Measurements from ENCODE around the gene SPTB.

DNA sequence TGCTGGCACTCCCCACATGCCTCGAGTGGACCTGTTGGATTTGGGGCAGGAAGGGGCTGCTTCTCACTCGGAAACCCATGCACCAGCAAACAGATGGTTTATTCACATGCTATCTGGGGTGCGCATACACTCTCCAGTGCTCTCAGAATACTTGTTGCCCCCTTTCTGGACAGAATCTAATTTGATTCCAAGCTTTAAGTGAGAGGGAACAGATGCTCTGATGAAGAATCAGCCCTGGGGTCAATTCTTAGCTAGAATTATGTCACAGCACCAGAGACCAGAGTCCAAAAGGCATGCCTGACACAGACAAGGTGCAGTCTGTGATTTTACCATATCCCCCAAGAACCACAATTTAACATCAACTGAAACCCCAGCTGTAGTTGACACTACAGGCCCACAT, 83.8 kb downstream of the SPTB start:
- TF ChIP-seq, protein P1, sequence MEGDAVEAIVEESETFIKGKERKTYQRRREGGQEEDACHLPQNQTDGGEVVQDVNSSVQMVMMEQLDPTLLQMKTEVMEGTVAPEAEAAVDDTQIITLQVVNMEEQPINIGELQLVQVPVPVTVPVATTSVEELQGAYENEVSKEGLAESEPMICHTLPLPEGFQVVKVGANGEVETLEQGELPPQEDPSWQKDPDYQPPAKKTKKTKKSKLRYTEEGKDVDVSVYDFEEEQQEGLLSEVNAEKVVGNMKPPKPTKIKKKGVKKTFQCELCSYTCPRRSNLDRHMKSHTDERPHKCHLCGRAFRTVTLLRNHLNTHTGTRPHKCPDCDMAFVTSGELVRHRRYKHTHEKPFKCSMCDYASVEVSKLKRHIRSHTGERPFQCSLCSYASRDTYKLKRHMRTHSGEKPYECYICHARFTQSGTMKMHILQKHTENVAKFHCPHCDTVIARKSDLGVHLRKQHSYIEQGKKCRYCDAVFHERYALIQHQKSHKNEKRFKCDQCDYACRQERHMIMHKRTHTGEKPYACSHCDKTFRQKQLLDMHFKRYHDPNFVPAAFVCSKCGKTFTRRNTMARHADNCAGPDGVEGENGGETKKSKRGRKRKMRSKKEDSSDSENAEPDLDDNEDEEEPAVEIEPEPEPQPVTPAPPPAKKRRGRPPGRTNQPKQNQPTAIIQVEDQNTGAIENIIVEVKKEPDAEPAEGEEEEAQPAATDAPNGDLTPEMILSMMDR (tag by site-specific recombination; IDR thresholded peaks at IDR 0.05): no peak
- TF ChIP-seq ZNF530 (tag by site-specific recombination; IDR thresholded peaks at IDR 0.05; ENCODE audit: low read depth) (no peak), ZNF221 (tag by site-specific recombination; IDR thresholded peaks at IDR 0.05; ENCODE audit: borderline replicate concordance) (no peak), YY1 (tag by site-specific recombination; IDR thresholded peaks at IDR 0.05) (no peak), TCF7L2 (IDR thresholded peaks at IDR 0.05; ENCODE audit: borderline replicate concordance, low read depth, low read length) (no peak), ZNF133 (tag by site-specific recombination; IDR thresholded peaks at IDR 0.05) (no peak), ZNF521 (tag by site-specific recombination; IDR thresholded peaks at IDR 0.05) (no peak), ZNF777 (tag by site-specific recombination; IDR thresholded peaks at IDR 0.05; ENCODE audit: borderline replicate concordance) (no peak), GFI1B (tag by site-specific recombination; IDR thresholded peaks at IDR 0.05) (no peak)
- TF ChIP-seq, protein P2, sequence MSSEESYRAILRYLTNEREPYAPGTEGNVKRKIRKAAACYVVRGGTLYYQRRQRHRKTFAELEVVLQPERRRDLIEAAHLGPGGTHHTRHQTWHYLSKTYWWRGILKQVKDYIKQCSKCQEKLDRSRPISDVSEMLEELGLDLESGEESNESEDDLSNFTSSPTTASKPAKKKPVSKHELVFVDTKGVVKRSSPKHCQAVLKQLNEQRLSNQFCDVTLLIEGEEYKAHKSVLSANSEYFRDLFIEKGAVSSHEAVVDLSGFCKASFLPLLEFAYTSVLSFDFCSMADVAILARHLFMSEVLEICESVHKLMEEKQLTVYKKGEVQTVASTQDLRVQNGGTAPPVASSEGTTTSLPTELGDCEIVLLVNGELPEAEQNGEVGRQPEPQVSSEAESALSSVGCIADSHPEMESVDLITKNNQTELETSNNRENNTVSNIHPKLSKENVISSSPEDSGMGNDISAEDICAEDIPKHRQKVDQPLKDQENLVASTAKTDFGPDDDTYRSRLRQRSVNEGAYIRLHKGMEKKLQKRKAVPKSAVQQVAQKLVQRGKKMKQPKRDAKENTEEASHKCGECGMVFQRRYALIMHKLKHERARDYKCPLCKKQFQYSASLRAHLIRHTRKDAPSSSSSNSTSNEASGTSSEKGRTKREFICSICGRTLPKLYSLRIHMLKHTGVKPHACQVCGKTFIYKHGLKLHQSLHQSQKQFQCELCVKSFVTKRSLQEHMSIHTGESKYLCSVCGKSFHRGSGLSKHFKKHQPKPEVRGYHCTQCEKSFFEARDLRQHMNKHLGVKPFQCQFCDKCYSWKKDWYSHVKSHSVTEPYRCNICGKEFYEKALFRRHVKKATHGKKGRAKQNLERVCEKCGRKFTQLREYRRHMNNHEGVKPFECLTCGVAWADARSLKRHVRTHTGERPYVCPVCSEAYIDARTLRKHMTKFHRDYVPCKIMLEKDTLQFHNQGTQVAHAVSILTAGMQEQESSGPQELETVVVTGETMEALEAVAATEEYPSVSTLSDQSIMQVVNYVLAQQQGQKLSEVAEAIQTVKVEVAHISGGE (tag by site-specific recombination; conservative IDR thresholded peaks at IDR 0.05; ENCODE audit: low read depth): no peak
- TF ChIP-seq, protein P3, sequence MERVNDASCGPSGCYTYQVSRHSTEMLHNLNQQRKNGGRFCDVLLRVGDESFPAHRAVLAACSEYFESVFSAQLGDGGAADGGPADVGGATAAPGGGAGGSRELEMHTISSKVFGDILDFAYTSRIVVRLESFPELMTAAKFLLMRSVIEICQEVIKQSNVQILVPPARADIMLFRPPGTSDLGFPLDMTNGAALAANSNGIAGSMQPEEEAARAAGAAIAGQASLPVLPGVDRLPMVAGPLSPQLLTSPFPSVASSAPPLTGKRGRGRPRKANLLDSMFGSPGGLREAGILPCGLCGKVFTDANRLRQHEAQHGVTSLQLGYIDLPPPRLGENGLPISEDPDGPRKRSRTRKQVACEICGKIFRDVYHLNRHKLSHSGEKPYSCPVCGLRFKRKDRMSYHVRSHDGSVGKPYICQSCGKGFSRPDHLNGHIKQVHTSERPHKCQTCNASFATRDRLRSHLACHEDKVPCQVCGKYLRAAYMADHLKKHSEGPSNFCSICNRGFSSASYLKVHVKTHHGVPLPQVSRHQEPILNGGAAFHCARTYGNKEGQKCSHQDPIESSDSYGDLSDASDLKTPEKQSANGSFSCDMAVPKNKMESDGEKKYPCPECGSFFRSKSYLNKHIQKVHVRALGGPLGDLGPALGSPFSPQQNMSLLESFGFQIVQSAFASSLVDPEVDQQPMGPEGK (tag by site-specific recombination; IDR thresholded peaks at IDR 0.05): no peak

All from HEK293 (cell line).